Measurements from ENCODE around the gene LARP1B. TPM values are rescaled to one million over a fixed set of nuclear protein-coding genes. Genes with fewer than 3 reads are reported as not detected.

The LARP1B gene
- total and polyA plus RNA-seq, 2 of the 8 experiments (the other 6 are each of a cell fraction or from before 2014, with no cell fraction given): 10.6 to 47.0 TPM

- H4K20me1 ChIP-seq (replicated peaks in 1 of 2; ENCODE audit: control insufficient read depth in 1 of 2, insufficient read depth in 2 of 2, low read length in 2 of 2): no peaks in the 10 kb centered on the region
- no peak overlapping the region for H2BK15ac ChIP-seq (ENCODE audit: low read length)
- no peaks in the 10 kb centered on the region for H3K4me1 ChIP-seq (replicated peaks in 1 of 4; ENCODE audit: control insufficient read depth in 3 of 4, insufficient read depth in 4 of 4, low read length in 3 of 4)
- FAIRE-seq (no peak), DNase-seq (ENCODE audit: low read depth in 1 of 2, low spot score in 2 of 2) (no peak)
- H2BK12ac ChIP-seq (ENCODE audit: low read depth, low read length): no peak overlapping the region
- no peak overlapping the region for H4K8ac ChIP-seq (ENCODE audit: extremely low read depth, insufficient read depth, low read length)
- H3K9ac ChIP-seq (replicated peaks in 1 of 4; ENCODE audit: extremely low read depth in 1 of 4, low read depth in 3 of 4, low read length in 3 of 4): no peak overlapping the region
- no peaks in the 10 kb centered on the region for H3K79me1 ChIP-seq (ENCODE audit: low read depth, low read length)
- H4K91ac ChIP-seq (replicated peaks; ENCODE audit: insufficient read length, low read length): no peak overlapping the region
- no peak overlapping the region for H3K4me3 ChIP-seq (ENCODE audit: extremely low read depth in 1 of 4, insufficient read depth in 2 of 4, low read depth in 3 of 4, low read length in 4 of 4)
- no peak overlapping the region for H2BK20ac ChIP-seq (ENCODE audit: low read length)
- no peak overlapping the region for H4K5ac ChIP-seq (ENCODE audit: insufficient read length, low read depth, low read length)
- no peak overlapping the region for H3K4ac ChIP-seq (replicated peaks; ENCODE audit: insufficient read length, low read depth, low read length)
- peaks cover 0 to 8% (median 0%) of the 10 kb centered on the region in 4 experiments; a peak in 1 of 8 replicates for H3K36me3 ChIP-seq (ENCODE audit: control insufficient read depth in 2 of 4, insufficient read depth in 4 of 4, low read length in 3 of 4)
- H2BK120ac ChIP-seq (replicated peaks; ENCODE audit: low read depth, low read length): no peak overlapping the region
- H3K79me2 ChIP-seq (ENCODE audit: control insufficient read depth in 1 of 2, insufficient read depth in 2 of 2, low read length in 2 of 2): no peaks in the 10 kb centered on the region
- H2AK5ac ChIP-seq (ENCODE audit: low read depth, low read length): no peak overlapping the region
- no peak overlapping the region for H3K18ac ChIP-seq (ENCODE audit: extremely low read depth, low read length)
- no peak overlapping the region for H3K27ac ChIP-seq (ENCODE audit: low read depth, low read length)
- POLR2A ChIA-PET (ENCODE audit: partially characterized antibody): interaction anchor here (0.6 to 1.1 kb wide), 2 partner anchors 11 to 24 kb away, joined by 3 to 7 read pairs; no protein-coding TSS in a partner anchor
- 0 out of 4 replicates have a peak, but pooled peaks cover 0 to 3% of the 10 kb centered on the region in 2 experiments for H3K9me3 ChIP-seq (ENCODE audit: insufficient read depth in 2 of 2, low read depth in 1 of 2, low read length in 1 of 2)
- H2AFZ ChIP-seq (ENCODE audit: low read length): no peak overlapping the region
- CTCF ChIA-PET (ENCODE audit: partially characterized antibody): interaction anchor here (1.3 to 1.5 kb wide), 2 partner anchors 14 to 73 kb away, joined by 4 read pairs; no protein-coding TSS in a partner anchor
- no peak for TF ChIP-seq CBX5 (IDR thresholded peaks at IDR 0.05; ENCODE audit: low read depth, low read length)
- TF ChIP-seq FOSL1 (IDR thresholded peaks at IDR 0.05; ENCODE audit: insufficient read depth, low read depth, low read length): no peak
- TF ChIP-seq TEAD4 (IDR thresholded peaks at IDR 0.05; ENCODE audit: low read depth, low read length): no peak
- TF ChIP-seq JUND (IDR thresholded peaks at IDR 0.05; ENCODE audit: low read length): no peak
- no peak for TF ChIP-seq CHD1 (IDR thresholded peaks at IDR 0.05; ENCODE audit: low read depth, low read length)
- no peak for TF ChIP-seq SIRT6 (IDR thresholded peaks at IDR 0.05; ENCODE audit: low read length)
- H3K27me3 ChIP-seq (replicated peaks in 1 of 4; ENCODE audit: control insufficient read depth in 3 of 4, extremely low read depth in 1 of 4, insufficient read depth in 3 of 4, low read length in 3 of 4): no peaks in the 10 kb centered on the region
- H2BK5ac ChIP-seq (ENCODE audit: low read depth, low read length): no peak overlapping the region
- H3K23ac ChIP-seq (ENCODE audit: insufficient read length): no peak overlapping the region
- no peak overlapping the region for H3K14ac ChIP-seq (ENCODE audit: insufficient read length)
- H3K4me2 ChIP-seq (ENCODE audit: insufficient read depth in 1 of 2, low read depth in 2 of 2, low read length in 2 of 2): no peak overlapping the region
- no peak overlapping the region for H3K56ac ChIP-seq (replicated peaks; ENCODE audit: insufficient read length, low read depth, low read length)
- H3K23me2 ChIP-seq (ENCODE audit: low read depth, low read length): no peaks in the 10 kb centered on the region
Measured at GRCh38 chr4:128141866-128142265, 80.8 kb downstream of the LARP1B start.

All from H1 (cell line).